HFF-Myc (cell line): ENCODE data around the gene RAB3GAP2.

Source experiments
- DNase-seq: peaks from one replicate; pipeline ENCODE4 v3.0.0-alpha.2; 2011; ENCODE audit warnings: low read depth; ENCODE audit errors: extremely low read depth
- H3K4me3 ChIP-seq: replicated peaks from 2 replicates; pipeline ENCODE4 v1.5.1; 2011; ENCODE audit warnings: low read depth, mild to moderate bottlenecking, control low read depth, low read length
- CTCF ChIP-seq: IDR thresholded peaks from 2 replicates; pipeline ENCODE4 v1.5.1; 2012; ENCODE audit warnings: mild to moderate bottlenecking, low read depth, low read length, control low read depth; ENCODE audit errors: missing control alignments

RAB3GAP2 gene

GRCh38 chr1:220203816-220204215 is 68.4 kb downstream of the RAB3GAP2 start:
- TF ChIP-seq CTCF: no peak
- no peak for DNase-seq
- H3K4me3 ChIP-seq: no peak overlapping the region

- DNase-seq: no peak
- no peak overlapping the region for H3K4me3 ChIP-seq
- TF ChIP-seq CTCF: no peak
Observed at GRCh38 chr1:220198186-220199005, 73.9 kb downstream of the RAB3GAP2 start.

GRCh38 chr1:220195701-220196100 is 76.6 kb downstream of the RAB3GAP2 start:
- TF ChIP-seq CTCF: no peak
- no peak overlapping the region for H3K4me3 ChIP-seq
- no peak for DNase-seq

- no peak overlapping the region for H3K4me3 ChIP-seq
- peak; percentile 4 for DNase-seq
- peak; percentile 24 for TF ChIP-seq CTCF
Observed at GRCh38 chr1:220189750-220190347, 82.4 kb downstream of the RAB3GAP2 start.

GRCh38 chr1:220188538-220188937 is 83.7 kb downstream of the RAB3GAP2 start:
- TF ChIP-seq CTCF: no peak
- no peak overlapping the region for H3K4me3 ChIP-seq
- DNase-seq: no peak

- no peak for TF ChIP-seq CTCF
- H3K4me3 ChIP-seq: no peak overlapping the region
- no peak for DNase-seq
Observed at GRCh38 chr1:220186752-220187151, 85.5 kb downstream of the RAB3GAP2 start.

GRCh38 chr1:220184506-220184905 is 87.7 kb downstream of the RAB3GAP2 start:
- TF ChIP-seq CTCF: no peak
- H3K4me3 ChIP-seq: no peak overlapping the region
- DNase-seq: no peak
